Stimulated activated naive CD4-positive, alpha-beta T cell (primary cell): ENCODE measurements around the gene GALNT18.
"Not testable (repeated sequence)": the region's sequence is repeated elsewhere in the genome, so short reads cannot be mapped to it uniquely, and the experiment has no call there.

Source experiments
- DNase-seq, 6 experiments: peaks; one replicate each; lab custom pipeline; 2025; lab: John Stamatoyannopoulos, UW

GALNT18 gene

DNA sequence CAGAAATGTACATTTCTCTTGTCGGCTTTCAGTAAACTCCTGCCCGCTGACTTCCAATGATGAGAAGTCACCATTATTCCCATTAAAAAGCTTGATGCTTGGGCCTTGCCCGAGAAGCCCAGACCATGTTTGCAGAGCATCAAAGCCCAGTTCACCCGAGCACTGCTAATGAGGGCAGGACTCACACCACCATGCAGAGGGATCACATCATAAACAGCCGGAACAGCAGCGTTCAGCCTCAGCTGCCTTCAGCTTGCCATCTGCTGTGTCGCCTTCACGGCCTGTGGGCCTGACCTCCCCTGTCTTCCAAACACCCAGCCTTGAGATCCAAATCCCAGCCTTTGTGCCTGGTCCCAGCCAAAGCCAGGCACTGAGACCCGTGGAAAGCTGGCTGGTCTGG lies 163.3 kb downstream of the GALNT18 start:
- no peak for DNase-seq

DNA sequence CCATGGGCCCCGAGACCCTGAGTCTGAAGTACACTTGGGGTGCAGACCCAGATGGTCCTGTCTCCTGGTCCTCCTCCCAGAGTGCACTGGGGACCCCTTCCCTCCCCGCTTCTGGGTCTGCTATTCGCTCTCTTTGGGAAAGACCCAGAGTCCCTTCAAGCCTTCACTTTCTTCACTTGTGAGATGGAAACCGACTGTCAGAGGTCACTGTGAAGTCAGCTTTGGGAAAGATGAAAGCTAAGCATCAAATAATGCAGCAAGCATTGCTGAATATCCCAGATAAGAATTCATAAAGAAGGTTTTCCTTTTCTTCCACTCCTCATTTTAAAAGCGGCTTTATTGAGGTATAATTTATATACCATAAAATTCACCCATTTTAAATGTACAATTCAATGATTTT lies 163.8 kb downstream of the GALNT18 start:
- no peak for DNase-seq

DNA sequence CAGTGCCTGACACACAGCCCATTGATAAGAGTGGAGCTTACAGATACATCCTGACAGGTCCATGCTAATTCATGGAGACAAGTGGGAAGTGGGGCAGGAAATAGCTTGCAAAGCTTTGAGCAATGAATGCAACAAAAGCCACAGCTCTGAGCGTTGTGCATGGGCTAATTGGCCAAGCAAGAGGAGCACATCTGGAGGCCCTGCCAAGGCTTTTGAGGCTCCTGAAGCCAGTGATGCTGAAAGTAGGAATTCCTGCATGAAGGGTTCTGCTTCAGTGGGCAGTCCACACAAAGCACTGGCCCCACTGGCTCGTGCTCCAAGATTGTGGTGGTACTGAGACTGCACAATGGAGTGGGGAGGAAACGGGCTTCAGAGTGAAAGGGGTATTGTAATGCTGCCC lies 164.9 kb downstream of the GALNT18 start:
- no peak for DNase-seq

DNA sequence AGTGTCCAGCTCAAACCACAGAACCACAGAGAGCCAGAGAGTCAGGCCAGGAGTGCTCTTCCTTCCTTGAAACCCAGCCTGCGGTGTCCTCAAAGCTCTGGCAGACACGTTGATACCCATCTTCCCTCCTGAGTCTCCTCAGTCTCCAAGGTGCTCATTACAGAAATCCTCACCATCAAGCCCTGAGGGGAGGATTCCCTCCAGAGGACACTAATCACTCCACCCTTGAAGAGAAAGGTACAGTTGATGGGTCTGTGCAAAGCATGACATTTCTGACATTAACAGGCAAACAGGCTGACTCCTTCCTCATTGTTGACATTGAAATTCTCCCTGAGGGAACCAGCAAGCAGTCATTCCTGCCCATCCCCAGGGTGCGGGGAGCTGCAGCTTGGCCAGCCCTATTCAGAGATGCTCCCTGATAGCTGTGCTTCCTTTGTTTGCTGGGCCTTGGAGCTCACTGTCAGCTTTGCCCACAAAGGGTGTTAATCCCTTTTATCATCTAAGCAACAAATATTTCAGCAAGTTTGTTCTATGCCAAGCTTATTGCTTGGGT lies 167.1 kb downstream of the GALNT18 start:
- no peak for DNase-seq

DNA sequence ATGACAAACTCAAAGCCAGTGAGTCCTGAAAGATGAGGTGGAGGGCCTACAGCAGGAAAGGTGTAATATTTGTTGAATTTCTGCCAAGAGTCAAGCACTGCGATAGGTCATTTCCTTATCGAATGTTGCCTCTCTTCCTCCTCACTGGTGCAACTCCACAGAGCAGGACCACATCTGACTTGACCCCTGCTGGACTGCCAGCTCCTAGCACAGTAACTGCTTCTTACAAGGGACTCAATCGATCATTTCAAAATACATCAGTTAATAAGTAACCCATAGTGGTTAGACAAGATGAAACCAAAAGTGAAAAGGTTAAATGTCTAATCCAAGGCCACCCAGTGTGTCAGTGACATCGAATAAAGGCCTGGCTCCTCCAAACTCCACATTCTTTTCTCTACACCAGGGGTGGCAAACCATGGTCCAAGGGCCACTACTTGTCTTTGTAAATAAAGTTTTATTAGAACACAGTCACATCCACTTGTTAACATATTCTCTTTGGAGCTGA lies 170.3 kb downstream of the GALNT18 start:
- DNase-seq = no peak

DNA sequence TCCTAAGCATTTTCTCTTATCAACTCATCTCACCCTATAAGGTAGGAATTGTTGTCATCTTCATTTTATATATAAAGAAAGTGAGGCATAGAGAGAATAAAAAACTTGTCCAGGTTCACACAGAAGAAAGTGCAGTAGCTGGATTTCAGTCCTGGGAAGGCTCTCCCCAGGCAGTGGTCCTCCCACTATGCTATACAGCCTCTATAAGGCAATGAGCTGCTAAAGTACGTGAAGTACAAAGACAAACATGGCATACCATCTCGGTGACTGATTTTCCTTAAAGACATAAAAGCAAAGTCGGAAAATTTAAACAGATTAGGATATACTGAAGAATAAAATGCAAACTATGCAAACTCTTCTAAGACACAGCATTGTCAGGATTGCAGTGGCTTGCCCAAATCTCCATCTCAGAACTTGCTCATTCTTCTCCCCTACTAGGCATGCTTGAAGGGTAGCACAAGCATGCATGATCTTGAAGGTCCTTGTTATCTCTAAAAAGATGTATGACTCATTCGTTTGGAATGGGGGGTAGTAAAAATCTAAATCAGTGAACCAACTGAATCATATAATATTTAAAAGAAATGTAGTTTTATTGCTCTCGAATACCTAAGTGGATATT lies 171.0 kb downstream of the GALNT18 start:
- DNase-seq = no peak

DNA sequence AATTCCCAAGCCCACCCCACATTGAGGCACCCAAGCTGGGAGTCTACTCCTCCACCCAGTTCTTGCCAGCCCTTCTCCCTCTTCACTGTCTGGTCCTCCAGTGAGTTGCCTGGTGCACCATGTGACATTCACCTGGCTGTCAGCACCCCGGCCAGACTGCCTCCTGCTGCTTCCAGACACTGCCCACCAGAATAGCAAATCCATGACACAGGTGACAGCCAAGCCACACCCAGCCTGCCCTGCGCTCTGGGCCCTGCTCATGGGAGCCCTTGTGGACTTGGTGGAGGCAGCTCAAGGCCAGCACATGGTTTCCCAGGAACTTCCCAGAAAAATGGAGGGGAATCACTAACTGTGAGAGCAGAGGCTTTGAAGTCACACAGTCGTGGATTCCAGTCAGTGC lies 172.5 kb downstream of the GALNT18 start:
- no peak for DNase-seq

DNA sequence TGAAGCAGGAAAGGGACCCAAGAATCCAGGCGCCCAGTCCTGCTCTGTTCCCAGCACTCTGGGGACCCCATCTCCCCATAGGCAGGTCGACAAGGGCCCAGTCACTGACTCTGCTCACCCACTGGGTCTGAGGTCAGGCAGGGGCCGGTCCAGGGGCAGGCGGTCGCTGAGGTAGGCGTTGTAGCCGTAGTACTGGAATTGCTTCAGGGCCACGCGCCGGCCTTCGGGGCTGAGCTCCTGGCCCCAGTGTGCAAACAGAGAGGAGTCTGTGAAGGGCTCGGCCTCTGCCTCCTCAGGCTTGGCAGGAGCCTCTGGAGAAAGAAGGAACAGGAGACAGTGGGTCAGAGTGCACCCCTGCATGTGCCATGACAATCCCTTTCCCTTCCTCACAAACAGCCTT lies 173.2 kb downstream of the GALNT18 start:
- DNase-seq = no peak

DNA sequence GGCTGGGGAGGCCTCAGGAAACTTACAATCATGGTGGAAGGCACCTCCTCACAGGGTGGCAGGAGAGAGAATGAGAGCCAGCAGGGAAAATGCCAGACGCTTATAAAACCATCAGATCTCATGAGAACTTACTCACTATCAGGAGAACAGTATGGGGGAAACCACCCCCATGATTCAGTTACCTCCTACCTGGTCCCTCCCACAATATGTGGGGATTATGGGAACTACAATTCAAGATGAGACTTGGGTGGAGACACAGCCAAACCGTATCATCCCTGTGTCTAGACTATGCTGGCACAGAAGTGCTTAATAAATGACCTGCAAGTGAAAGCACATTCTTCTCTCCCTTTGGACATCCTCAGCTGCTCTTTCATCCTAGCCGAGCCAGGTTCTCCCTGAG lies 174.2 kb downstream of the GALNT18 start:
- not testable (repeated sequence) for DNase-seq

DNA sequence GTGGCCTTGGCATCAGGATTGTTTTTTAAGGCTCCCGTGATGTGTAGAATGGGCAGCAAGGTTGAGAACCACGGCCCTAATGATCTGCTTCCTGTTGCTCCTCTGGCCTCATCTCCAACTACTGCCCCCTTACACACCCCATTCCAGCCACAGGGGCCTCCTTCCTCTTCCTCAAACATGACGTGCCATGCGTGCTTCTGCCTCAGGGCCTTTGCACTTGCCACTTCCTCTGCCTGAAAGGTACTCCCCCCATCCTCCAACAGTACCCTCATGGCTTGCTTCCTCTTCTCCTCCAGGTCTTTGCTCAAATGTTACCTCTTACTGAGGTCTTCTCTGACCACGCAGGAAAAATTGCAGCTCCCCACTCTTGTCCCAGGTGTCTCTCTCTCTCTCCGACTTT lies 174.8 kb downstream of the GALNT18 start:
- DNase-seq = no peak

DNA sequence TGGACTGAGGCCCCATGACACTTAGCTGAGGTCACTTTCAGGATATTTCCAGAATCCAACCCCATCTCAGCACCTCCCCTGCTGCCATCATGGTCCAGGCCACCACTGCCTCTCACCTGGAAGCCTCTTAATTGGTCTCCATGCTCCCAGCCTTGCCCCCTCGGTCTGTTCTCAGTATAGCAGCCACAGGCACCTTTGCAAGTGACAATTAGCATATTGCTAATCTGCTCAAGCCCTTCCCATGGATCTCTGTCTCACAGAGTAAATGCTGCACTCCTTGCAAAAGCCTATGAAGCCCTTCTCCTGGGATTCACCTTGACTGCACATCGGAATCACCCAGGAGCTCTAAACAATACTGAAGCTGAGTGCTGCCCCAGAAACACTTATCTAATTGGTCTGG lies 175.2 kb downstream of the GALNT18 start:
- no peak for DNase-seq

DNA sequence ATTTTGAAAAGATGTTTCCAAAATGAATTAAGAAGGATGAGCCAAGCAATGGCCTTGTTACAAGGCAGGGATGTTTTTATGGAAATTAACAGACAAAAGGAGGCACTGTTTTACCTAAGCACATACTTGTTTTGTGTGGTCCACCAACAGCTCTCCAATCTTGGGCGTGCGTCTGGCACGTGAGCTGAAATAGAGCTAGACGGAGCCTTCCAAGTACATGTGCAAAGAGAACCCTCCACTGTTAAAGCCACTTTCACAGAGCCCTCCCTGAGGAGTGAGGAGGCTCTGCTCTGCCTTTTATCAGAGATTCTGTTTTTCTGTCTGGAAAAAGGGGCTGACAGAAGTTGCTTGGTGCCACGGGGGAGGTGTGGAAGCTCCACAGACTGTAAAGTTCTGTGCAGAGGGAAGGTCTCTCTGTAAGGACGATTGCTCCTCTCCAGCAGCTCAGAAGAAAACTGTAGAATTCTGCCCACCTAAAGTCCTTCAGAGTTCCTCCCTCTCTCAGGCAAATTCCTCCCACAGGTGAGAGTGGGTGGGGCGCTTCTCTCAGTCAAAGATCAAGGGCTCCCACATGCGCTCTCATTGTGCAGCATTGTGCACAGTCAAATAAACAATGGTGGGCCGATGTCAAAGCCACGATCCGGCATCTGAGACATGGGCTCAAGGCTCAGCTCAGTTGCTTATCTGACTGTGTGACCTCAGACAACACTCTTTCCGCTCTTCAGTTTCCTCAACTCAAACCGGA lies 176.2 kb downstream of the GALNT18 start:
- DNase-seq = no peak

DNA sequence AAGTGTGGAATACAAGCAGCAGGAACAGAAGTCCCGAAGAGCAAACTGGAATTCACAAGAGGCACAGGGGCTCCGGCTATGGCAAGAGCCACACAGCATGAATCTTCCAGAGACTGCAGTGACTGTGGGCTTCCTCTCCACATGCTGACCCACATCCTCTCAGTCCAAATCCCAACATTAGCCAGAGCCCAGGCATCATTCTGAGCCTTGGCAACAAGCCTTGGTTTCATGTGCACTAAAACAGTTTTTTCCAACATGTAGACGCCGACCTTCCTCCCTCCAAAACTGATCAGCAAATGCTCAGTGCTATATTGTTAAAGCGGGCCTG lies 177.0 kb downstream of the GALNT18 start:
- DNase-seq = no peak

DNA sequence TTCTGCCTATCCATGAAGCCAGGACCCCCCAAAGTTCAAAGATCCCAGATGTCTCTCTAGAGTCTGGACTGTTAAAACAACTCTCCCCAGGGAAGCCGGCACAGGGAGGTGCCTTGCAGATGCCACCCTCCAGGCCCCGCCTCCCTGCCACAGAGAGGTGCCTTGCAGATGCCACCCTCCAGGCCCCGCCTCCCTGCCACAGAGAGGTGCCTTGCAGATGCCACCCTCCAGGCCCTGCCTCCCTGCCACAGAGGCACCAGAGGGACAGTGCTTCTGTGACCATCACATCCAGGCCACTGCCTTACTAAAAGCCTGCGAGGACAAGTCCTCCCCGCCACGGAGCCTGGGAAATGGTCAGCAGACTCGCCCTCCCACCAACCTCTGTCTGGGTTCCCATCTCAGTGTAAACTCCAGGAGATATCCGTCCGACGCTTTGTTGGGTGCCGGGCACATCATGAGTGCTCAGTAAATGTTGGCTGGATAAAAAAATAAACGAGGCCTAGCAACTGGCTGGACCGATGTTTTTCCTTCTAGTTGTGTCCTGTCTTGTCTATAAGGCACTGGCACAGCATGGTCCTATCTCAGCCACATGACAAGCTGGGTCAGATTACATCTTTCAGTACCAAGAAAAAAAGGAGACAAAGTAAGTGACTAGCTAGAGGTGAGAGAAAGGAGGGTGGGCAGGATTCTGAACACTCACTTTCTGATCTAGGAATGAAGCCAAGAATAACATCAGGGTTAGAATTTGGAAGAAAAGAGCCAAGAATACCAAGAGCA lies 177.6 kb downstream of the GALNT18 start:
- DNase-seq = no peak

DNA sequence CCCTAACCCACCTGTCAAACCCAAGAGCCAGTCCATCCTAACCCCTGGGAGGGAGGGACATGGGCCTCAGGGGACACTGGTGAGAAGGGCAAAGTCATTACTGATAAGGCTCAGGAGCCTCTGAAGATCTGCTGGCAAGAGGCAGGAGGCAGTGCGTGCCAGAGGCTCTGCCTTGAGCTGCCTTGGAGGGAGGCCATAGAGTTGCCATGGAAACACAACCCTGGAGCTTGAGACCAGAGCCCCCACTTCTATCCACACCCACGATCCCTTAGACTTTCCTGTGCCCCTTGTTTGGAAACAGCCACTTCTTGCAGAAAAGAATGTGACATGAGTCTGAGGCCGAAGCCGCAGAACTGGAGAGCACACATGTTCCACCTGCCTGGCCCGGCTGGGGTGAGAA lies 179.0 kb downstream of the GALNT18 start:
- no peak for DNase-seq

DNA sequence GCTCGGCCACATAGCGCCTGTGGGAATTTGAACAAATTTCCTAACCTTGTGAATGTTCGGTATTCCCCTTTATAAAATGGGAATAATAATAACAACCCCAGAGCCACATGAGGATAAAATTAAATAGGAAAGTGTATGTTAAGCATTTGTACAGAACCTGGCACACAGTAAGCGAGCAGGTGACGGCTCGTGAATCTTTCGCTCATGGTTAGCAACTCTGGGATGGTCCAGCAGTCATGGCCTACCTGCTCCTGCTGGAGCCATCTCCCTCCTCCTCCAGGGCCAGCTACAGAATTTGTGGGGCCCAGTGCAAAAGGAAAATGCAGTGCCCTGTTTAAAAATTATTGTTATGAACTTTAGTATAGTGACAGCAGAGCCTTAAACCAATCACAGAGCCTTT lies 180.3 kb downstream of the GALNT18 start:
- no peak for DNase-seq

DNA sequence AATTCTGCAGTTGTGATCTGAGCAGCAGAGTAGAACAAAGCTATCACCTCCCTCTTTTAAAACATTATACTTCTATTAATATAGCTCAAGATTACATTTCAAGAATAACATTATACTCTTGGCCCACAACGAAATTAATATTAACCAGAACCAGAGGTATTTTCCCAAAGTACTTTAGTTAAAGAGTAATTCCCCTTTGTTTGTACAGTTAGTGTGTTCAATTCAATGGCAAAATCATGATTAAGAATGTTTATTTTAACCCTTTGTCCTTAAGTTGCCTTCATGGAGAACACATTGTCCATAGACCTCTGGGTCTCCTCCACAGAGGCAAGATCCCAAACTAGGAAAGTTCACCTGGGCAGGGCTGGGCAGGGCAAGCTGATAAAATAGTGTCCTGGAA lies 180.7 kb downstream of the GALNT18 start:
- no peak for DNase-seq

DNA sequence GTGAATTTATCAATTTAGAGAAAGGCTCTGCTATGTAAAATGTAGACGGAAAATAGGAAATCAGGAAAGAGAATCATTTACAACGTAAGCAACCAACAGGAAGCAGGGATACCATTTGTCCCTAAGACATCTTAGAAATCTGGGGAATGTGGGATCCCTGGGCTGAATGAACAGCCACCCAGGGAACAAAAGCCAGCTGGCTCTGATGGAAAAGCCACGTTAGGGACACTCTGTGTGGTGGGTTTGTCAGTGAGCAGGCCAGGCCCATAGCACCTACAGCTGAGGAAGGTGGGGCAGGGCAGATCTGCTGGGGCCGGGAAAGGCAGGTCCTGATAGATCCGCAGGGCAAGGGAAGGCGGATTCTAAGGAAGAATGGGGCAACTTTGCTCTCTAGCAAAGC lies 181.7 kb downstream of the GALNT18 start:
- no peak for DNase-seq

DNA sequence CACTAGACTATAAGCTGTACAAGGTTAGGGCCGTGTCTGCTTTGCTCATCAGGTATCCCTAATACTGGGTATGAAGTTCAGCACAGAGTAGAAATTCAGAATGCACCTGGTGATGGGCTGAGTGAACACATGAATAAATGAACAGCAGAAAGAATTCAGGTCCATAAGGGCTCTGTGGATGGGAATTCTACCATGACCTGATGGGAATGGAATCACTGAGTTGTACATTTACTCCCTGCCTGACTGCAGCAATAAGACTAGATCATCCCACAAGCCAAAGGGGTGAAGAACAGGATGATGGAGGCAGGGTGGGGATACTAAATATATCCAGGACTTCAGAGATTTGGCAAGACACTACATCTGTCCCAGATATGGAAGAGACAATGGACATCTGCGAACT lies 182.2 kb downstream of the GALNT18 start:
- DNase-seq = no peak

DNA sequence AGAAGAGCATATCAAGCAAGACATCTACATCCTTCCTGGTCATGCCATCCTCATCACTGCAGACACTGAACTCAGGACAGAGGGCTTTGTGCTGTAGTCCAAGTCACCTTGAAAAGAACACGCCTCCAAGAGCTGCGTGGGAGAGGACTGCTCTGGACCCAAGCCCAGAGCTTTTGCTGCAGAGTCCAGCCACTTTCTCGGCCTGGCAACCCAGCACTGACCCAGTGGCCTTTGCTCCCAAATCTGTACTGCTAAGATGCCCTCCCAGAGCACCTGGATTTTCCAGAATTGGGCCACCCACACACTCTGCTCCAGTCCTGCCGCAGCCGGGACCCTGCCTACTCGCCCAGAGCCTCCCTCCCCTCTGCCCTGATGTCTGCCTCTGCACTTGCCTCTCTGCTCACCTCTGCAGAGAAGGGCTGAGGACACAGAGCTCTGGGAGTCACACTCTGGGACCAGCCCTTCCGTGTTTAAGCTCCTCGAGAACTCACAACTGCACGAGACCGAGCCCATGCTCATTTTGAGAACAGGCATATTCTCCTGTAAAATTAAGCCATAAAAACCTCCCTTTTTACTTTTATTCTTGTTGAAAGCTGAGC lies 185.0 kb downstream of the GALNT18 start:
- DNase-seq = no peak

DNA sequence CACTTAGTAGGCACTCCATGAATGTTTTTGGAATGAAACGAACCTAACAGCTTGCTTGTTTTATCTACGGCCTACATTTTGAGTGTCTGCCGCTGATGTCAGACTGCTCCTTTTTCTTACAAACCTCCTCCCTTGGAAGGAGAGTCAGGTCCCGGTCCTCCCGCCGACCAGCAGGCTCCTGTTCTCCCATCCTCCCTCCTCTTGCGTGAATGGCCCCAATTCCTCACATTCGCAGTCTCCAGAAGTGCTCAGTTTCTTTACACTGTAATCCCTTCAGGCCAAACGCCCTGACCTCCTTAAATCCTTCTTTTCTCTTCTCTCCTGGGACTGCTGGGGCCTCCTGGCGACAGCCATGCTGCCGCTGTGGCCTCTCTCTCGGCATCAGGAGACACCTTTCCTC lies 186.2 kb downstream of the GALNT18 start:
- no peak for DNase-seq

DNA sequence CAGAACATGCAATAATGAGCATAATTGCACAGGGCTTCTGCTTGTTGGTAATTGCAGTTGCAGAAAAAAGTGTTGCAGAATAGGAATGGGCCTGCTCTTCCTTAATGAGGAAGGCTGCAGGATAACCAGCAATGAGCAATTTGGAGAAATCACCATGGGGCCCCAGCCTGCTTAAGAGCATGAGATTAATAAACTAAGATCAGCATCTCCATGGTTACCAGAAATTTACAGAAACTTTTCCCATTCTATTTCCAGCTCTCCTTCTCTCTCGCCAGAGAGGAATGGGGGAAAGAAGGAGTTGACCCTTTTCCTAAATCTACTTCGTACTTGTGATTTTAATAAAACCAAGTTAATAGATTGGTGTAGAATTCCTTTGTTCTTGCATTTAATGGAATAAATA lies 187.8 kb downstream of the GALNT18 start:
- no peak for DNase-seq
